Measurements from ENCODE around the gene CCDC186.

Gene CCDC186

GRCh38 chr10:114073395-114074186, 100.4 kb downstream of the CCDC186 start:
- H3K4me3 ChIP-seq (ENCODE audit: low read depth, low read length), result no peak overlapping the region
- no peak for TF ChIP-seq CTCF (IDR thresholded peaks at IDR 0.05; ENCODE audit: low read depth, low read length, missing control alignments)
- H3K36me3 ChIP-seq (replicated peaks), result no peaks in the 10 kb centered on the region
- DNase-seq, result no peak
- in situ Hi-C loops (cut with HindIII; ENCODE audit: low pct_ligation_motif_present, low sequenced_read_pairs), result no loop called here
- no peak overlapping the region for H3K27ac ChIP-seq
- no peaks in the 10 kb centered on the region for H3K27me3 ChIP-seq (replicated peaks)

GRCh38 chr10:114071178-114071577, 102.8 kb downstream of the CCDC186 start:
- H3K36me3 ChIP-seq (replicated peaks), result no peaks in the 10 kb centered on the region
- no peak overlapping the region for H3K27ac ChIP-seq
- H3K27me3 ChIP-seq (replicated peaks), result no peaks in the 10 kb centered on the region
- in situ Hi-C loops (cut with HindIII; ENCODE audit: low pct_ligation_motif_present, low sequenced_read_pairs), result no loop called here
- no peak overlapping the region for H3K4me3 ChIP-seq (ENCODE audit: low read depth, low read length)
- TF ChIP-seq CTCF (IDR thresholded peaks at IDR 0.05; ENCODE audit: low read depth, low read length, missing control alignments), result no peak
- no peak for DNase-seq
